LNCaP clone FGC (cell line): Measurements from ENCODE around the gene FREM2.

Experiments used
- DNase-seq: peaks from one replicate; pipeline ENCODE4 v3.0.0-alpha.2; 2011; ENCODE audit warnings: low read depth
- H3K4me3 ChIP-seq: 2 replicates; pipeline ENCODE4 v1.5.1; 2011; ENCODE audit warnings: mild to moderate bottlenecking, low read depth, low read length, control low read depth
- CTCF ChIP-seq: IDR thresholded peaks from 2 replicates; pipeline ENCODE4 v1.5.1; 2012; ENCODE audit warnings: mild to moderate bottlenecking; ENCODE audit not compliant: control insufficient read depth, insufficient read depth; ENCODE audit errors: extremely low read depth

The FREM2 gene

DNA sequence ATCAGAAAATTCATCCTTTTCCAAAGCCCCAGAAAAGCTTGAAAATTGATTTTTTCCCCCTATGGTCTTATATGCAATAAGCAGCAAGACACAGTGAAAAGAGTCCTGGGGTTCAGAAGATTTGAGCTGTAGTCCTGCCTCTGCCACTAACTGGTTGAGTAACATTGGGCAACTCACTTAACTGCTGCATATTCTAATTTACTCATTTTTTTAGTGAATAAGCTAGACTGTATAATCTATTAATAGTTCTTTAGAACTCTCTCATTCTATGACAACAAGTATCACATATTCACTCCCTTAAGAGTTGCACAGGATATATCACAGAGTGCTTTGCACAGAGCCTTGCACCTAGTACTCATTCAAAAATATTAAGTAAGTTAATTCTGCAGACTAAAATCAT, 192.9 kb downstream of the FREM2 start:
- TF ChIP-seq CTCF = no peak
- DNase-seq = no peak
- no peak overlapping the region for H3K4me3 ChIP-seq

DNA sequence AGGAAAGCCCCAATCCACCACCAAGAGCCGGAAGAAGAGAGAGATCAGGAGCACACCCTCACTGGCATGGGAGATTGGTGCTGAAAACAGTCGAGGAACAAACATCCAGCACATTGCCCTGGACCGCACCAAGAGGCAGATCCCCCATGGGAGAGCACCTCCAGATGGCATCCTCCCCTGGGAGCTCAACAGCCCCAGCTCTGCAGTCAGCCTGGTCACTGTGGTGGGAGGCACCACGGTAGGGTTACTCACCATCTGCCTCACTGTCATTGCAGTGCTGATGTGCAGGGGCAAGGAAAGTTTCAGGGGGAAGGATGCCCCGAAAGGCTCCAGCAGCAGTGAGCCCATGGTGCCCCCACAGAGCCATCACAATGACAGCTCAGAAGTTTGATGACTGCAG, 193.5 kb downstream of the FREM2 start:
- H3K4me3 ChIP-seq = no peak overlapping the region
- DNase-seq = no peak
- no peak for TF ChIP-seq CTCF

GRCh38 chr13:38883783-38884182, 196.9 kb downstream of the FREM2 start:
- DNase-seq = no peak
- H3K4me3 ChIP-seq = no peak overlapping the region
- no peak for TF ChIP-seq CTCF

DNA sequence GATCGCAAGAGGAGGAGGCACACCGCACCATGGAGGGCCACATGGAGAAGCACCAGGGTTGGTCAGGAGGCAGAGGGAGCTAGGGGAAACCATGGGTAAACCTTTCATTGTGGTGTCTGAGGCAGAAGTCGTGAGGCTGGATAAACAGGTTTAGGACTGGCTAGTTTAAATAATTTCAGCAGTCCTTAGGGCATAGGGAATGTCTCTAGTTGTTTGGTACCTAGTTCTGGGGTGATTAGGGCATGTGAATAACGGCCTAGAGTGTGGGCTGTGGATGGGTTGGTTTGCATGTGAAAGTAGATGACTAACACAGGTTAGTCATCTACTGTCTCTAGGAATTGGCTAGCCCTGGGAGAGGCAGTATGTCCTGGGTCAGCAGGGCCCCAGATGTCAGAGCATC, 201.4 kb downstream of the FREM2 start:
- no peak for DNase-seq
- no peak overlapping the region for H3K4me3 ChIP-seq
- no peak for TF ChIP-seq CTCF

GRCh38 chr13:38895075-38895474, 208.2 kb downstream of the FREM2 start:
- H3K4me3 ChIP-seq = no peak overlapping the region
- DNase-seq = no peak
- no peak for TF ChIP-seq CTCF

GRCh38 chr13:38897521-38897920, 210.6 kb downstream of the FREM2 start:
- no peak for TF ChIP-seq CTCF
- H3K4me3 ChIP-seq = no peak overlapping the region
- DNase-seq = no peak

- peak; percentile 18 for DNase-seq
- no peak overlapping the region for H3K4me3 ChIP-seq
- TF ChIP-seq CTCF = no peak
Measured at GRCh38 chr13:38898481-38898880, 211.6 kb downstream of the FREM2 start.
